Body of pancreas (tissue), 4 donors: Measurements from ENCODE around the gene PLXNA3.

Source experiments
- POLR2A ChIP-seq, 3 donors: fragments of 450-650 bp; IDR thresholded peaks; one replicate each; pipeline ENCODE4 v1.6.1; 2016; ENCODE audit warnings: antibody characterized with exemption in 3 of 3, mild to moderate bottlenecking in 2 of 3
- TF ChIP-seq, protein P1 (sequence below), 7 experiments: fragments of 450-650 bp in 4 of 7; fragments of 200-600 bp in 3 of 7; sonication (generic) in 3 of 7; IDR thresholded peaks; one replicate each; pipeline ENCODE4 v1.5.1; 2016 to 2019; ENCODE audit warnings: antibody characterized with exemption in 7 of 7

DNA sequence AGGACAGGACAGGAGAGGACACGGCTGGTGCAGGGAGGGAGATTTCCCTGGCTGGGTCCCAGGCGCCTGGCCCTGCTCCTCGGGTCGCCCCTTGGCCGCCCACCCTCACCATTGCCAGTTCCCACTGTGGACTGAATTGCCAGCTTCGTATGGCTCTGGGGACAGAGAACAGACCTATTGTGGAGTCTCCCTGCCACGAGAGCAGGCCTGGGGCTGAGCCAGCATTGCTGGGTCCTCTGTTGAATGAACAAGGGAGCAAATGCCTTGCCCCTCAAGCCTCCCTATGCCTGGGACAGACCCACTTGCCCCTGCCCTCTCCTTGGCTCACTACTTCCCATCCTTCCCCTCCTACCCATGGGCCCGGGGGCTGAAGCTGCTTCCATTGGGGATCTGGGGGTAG lies 4.3 kb downstream of the PLXNA3 start:
- TF ChIP-seq, protein P1, sequence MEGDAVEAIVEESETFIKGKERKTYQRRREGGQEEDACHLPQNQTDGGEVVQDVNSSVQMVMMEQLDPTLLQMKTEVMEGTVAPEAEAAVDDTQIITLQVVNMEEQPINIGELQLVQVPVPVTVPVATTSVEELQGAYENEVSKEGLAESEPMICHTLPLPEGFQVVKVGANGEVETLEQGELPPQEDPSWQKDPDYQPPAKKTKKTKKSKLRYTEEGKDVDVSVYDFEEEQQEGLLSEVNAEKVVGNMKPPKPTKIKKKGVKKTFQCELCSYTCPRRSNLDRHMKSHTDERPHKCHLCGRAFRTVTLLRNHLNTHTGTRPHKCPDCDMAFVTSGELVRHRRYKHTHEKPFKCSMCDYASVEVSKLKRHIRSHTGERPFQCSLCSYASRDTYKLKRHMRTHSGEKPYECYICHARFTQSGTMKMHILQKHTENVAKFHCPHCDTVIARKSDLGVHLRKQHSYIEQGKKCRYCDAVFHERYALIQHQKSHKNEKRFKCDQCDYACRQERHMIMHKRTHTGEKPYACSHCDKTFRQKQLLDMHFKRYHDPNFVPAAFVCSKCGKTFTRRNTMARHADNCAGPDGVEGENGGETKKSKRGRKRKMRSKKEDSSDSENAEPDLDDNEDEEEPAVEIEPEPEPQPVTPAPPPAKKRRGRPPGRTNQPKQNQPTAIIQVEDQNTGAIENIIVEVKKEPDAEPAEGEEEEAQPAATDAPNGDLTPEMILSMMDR (IDR thresholded peaks at IDR 0.05) = no peak
- no peak for TF ChIP-seq POLR2A (IDR thresholded peaks at IDR 0.05)
